ENCODE measurements around the gene CHST15. TPM values are rescaled to one million over a fixed set of nuclear protein-coding genes. Genes with fewer than 3 reads are reported as not detected.
A peak's percentile ranks its signal among the peaks of the same experiment; 100 is the strongest.

The CHST15 gene
- total RNA-seq, 4 donors from 2014 or later: 43.2 to 104 (median 81.5) TPM

- Histone ChIP-seq H3K27ac (no peak overlapping the region), H3K9me3 (no peaks in the 10 kb centered on the region), H3K4me1 (peaks cover 9 to 17% of the 10 kb centered on the region in 2 donors), H3K4me3 (replicated peaks in 1 of 3) (no peak overlapping the region), H3K36me3 (no peaks in the 10 kb centered on the region), H3K27me3 (no peaks in the 10 kb centered on the region)
- WGBS, 2 donors: 90 to 94% methylated on average over 16 of the region's 16 CpGs
- DNase-seq: no peak
- TF ChIP-seq POLR2A (IDR thresholded peaks at IDR 0.05): no peak
- no peak for TF ChIP-seq CTCF (IDR thresholded peaks at IDR 0.05)
- intact Hi-C loops (cut with DNase I): no loop called here
Measured at GRCh38 chr10:124112891-124113580, 19.6 kb upstream of the CHST15 start.

GRCh38 chr10:124110882-124111281 is 17.5 kb upstream of the CHST15 start:
- Histone ChIP-seq H3K4me3 (replicated peaks in 1 of 3) (no peak overlapping the region), H3K9me3 (no peaks in the 10 kb centered on the region), H3K27me3 (no peaks in the 10 kb centered on the region), H3K36me3 (no peaks in the 10 kb centered on the region), H3K4me1 (peaks cover 12 to 17% of the 10 kb centered on the region in 2 donors), H3K27ac (no peak overlapping the region)
- no peak for DNase-seq
- 92 to 97% methylated on average over 5 of the region's 5 CpGs for WGBS, 2 donors
- TF ChIP-seq POLR2A (IDR thresholded peaks at IDR 0.05) (no peak), CTCF (IDR thresholded peaks at IDR 0.05) (no peak)
- intact Hi-C loops (cut with DNase I): no loop called here

- Histone ChIP-seq H3K4me3 (replicated peaks in 1 of 3) (no peak overlapping the region), H3K27ac (no peak overlapping the region), H3K27me3 (no peaks in the 10 kb centered on the region), H3K36me3 (no peaks in the 10 kb centered on the region), H3K9me3 (no peaks in the 10 kb centered on the region), H3K4me1 (peaks cover 27 to 34% of the 10 kb centered on the region in 2 donors)
- WGBS, 2 donors: 80 to 94% methylated on average over 4 of the region's 4 CpGs
- intact Hi-C loops (cut with DNase I): no loop called here
- no peak for DNase-seq
- TF ChIP-seq CTCF (IDR thresholded peaks at IDR 0.05) (no peak), POLR2A (IDR thresholded peaks at IDR 0.05) (no peak)
Measured at GRCh38 chr10:124109261-124109660, 15.9 kb upstream of the CHST15 start.

GRCh38 chr10:124107072-124107471 is 13.7 kb upstream of the CHST15 start:
- Histone ChIP-seq H3K27me3 (no peaks in the 10 kb centered on the region), H3K9me3 (no peaks in the 10 kb centered on the region), H3K4me3 (replicated peaks in 1 of 3) (no peak overlapping the region), H3K4me1 (peaks cover 29 to 44% of the 10 kb centered on the region in 2 donors), H3K27ac (peak overlapping the region; percentile 75 to 95 (median 85)), H3K36me3 (no peaks in the 10 kb centered on the region)
- TF ChIP-seq POLR2A (IDR thresholded peaks at IDR 0.05) (no peak), CTCF (IDR thresholded peaks at IDR 0.05) (no peak)
- intact Hi-C loops (cut with DNase I): no loop called here
- WGBS, 2 donors: 63 to 75% methylated on average over 5 of the region's 5 CpGs
- no peak for DNase-seq

GRCh38 chr10:124106241-124106879 is 13.0 kb upstream of the CHST15 start:
- no peaks in the 10 kb centered on the region for H3K9me3 ChIP-seq
- TF ChIP-seq POLR2A (IDR thresholded peaks at IDR 0.05) (no peak), CTCF (IDR thresholded peaks at IDR 0.05) (peak in 1 of 6 experiments; percentile 7)
- 13 to 19% methylated on average over 9 of the region's 9 CpGs for WGBS, 2 donors
- intact Hi-C loops (cut with DNase I): no loop called here
- H3K4me3 ChIP-seq (replicated peaks in 1 of 3): no peak overlapping the region
- no peaks in the 10 kb centered on the region for H3K27me3 ChIP-seq
- DNase-seq: peak; percentile 93 to 94
- peaks cover 29 to 51% of the 10 kb centered on the region in 2 donors for H3K4me1 ChIP-seq
- no peaks in the 10 kb centered on the region for H3K36me3 ChIP-seq
- peak overlapping the region; percentile 85 to 97 (median 95) for H3K27ac ChIP-seq
